GM06990 (cell line): ENCODE results near the gene OPCML.

ENCODE experiments used
- DNase-seq: peaks from one replicate; pipeline ENCODE4 v3.0.0-alpha.2; 2011; ENCODE audit not compliant: insufficient read length; ENCODE audit errors: extremely low read depth
- H3K27me3 ChIP-seq: replicated peaks from 2 replicates; pipeline ENCODE4 v1.6.0; 2011; ENCODE audit warnings: low read length; ENCODE audit not compliant: control insufficient read depth, insufficient read depth
- H3K36me3 ChIP-seq: 2 replicates; pipeline ENCODE4 v1.5.1; 2011; ENCODE audit warnings: low read length; ENCODE audit not compliant: control insufficient read depth, insufficient read depth
- H3K4me3 ChIP-seq: replicated peaks from 2 replicates; pipeline ENCODE4 v1.5.1; 2011; ENCODE audit warnings: low read depth, mild to moderate bottlenecking, control low read depth, low read length
- CTCF ChIP-seq: IDR thresholded peaks from 2 replicates; pipeline ENCODE4 v1.5.1; 2011; ENCODE audit warnings: low read length, control low read depth, mild to moderate bottlenecking, inconsistent platforms; ENCODE audit not compliant: insufficient read depth, poor library complexity, severe bottlenecking

OPCML gene

GRCh38 chr11:132496341-132496740 is 1036.0 kb downstream of the OPCML start:
- H3K4me3 ChIP-seq, result no peak overlapping the region
- no peak for DNase-seq
- TF ChIP-seq CTCF, result no peak
- H3K36me3 ChIP-seq, result no peaks in the 10 kb centered on the region
- H3K27me3 ChIP-seq, result no peaks in the 10 kb centered on the region; the same call in 1 of the 2 replicates

GRCh38 chr11:132493801-132494200 is 1038.5 kb downstream of the OPCML start:
- no peak for TF ChIP-seq CTCF
- Histone ChIP-seq H3K4me3 (no peak overlapping the region), H3K27me3 (no peaks in the 10 kb centered on the region; the same call in 1 of the 2 replicates), H3K36me3 (no peaks in the 10 kb centered on the region)
- no peak for DNase-seq

- Histone ChIP-seq H3K36me3 (no peaks in the 10 kb centered on the region), H3K4me3 (no peak overlapping the region), H3K27me3 (no peaks in the 10 kb centered on the region; the same call in 1 of the 2 replicates)
- DNase-seq, result no peak
- no peak for TF ChIP-seq CTCF
Observed at GRCh38 chr11:132490978-132491377, 1041.3 kb downstream of the OPCML start.

- Histone ChIP-seq H3K27me3 (no peaks in the 10 kb centered on the region), H3K4me3 (no peak overlapping the region), H3K36me3 (no peaks in the 10 kb centered on the region)
- TF ChIP-seq CTCF, result no peak
- no peak for DNase-seq
Observed at GRCh38 chr11:132486060-132486459, 1046.2 kb downstream of the OPCML start.

- H3K4me3 ChIP-seq, result no peak overlapping the region
Observed at GRCh38 chr11:132475026-132475425, 1057.3 kb downstream of the OPCML start.

More at GRCh38 chr11:132475026-132475425, 1057.3 kb downstream of the OPCML start:
- H3K36me3 ChIP-seq, result no peaks in the 10 kb centered on the region
- no peak for DNase-seq
- H3K27me3 ChIP-seq, result no peaks in the 10 kb centered on the region
- TF ChIP-seq CTCF, result no peak
